ENCODE data around the gene DDX24. TPM values are rescaled to one million over a fixed set of nuclear protein-coding genes. Genes with fewer than 3 reads are reported as not detected.
A peak's percentile ranks its signal among the peaks of the same experiment; 100 is the strongest.

The DDX24 gene
- total RNA-seq, 1 donor from 2014 or later, result 168 TPM

- TF ChIP-seq CTCF (conservative IDR thresholded peaks at IDR 0.05), result no peak
- DNase-seq (ENCODE audit: low read depth, low spot score), result no peak
- Mint-ChIP-seq H3K27ac (ENCODE audit: unreplicated experiment) (no peak overlapping the region), H3K4me3 (no peak overlapping the region), H3K4me1 (peaks cover 14% of the 10 kb centered on the region), H3K9me3 (peaks cover 7% of the 10 kb centered on the region), H3K36me3 (ENCODE audit: low read depth) (no peaks in the 10 kb centered on the region), H3K27me3 (ENCODE audit: low read depth) (peaks cover 5% of the 10 kb centered on the region)
Measured at GRCh38 chr14:94119071-94119470, 38.1 kb upstream of the DDX24 start.

DNA sequence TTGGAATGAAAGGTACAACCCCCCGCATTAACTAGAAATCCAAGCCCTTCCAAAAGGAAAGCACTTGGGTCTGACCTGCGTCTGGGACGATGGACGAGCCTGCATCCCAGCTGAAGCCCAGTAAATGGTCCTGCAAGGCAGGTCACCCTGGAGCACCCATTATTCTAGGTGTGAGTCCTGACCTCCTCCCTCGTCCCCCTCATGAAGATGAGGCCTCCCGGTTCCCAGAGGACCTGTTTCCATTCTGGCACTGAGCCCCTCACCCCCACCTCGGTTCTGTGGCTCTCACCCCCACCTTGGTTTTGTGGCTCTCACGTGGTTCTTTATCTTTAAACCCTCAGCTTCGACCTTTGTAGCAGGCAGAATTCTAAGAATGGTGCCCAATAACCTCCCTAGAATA lies 36.9 kb upstream of the DDX24 start:
- Mint-ChIP-seq H3K36me3 (ENCODE audit: low read depth) (no peaks in the 10 kb centered on the region), H3K4me3 (no peak overlapping the region), H3K9me3 (peaks cover 7% of the 10 kb centered on the region), H3K4me1 (peaks cover 18% of the 10 kb centered on the region), H3K27me3 (ENCODE audit: low read depth) (peaks cover 5% of the 10 kb centered on the region), H3K27ac (ENCODE audit: unreplicated experiment) (no peak overlapping the region)
- TF ChIP-seq CTCF (conservative IDR thresholded peaks at IDR 0.05), result no peak
- DNase-seq (ENCODE audit: low read depth, low spot score), result no peak

DNA sequence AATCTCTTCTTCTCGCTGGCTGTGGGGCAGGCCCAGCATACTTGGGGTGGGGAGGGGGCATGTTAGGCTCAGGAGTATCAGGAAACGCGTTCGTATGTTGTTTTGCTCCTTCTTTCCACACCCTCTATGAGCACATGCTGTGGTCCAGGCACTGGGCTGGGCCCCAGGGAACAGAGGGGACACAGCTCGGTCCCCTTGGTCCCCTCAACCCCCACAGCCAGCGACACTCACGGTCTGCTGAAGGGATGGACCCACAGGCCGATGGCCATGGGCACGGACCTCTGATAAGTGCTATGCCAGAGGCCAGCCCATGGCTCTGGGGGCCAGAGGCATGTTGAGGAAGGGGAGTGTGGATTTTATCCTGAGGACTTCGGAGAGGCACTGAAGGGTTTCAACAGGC lies 35.7 kb upstream of the DDX24 start:
- DNase-seq (ENCODE audit: low read depth, low spot score), result no peak
- Mint-ChIP-seq H3K36me3 (ENCODE audit: low read depth) (no peaks in the 10 kb centered on the region), H3K27me3 (ENCODE audit: low read depth) (peaks cover 5% of the 10 kb centered on the region), H3K9me3 (peaks cover 7% of the 10 kb centered on the region), H3K4me3 (no peak overlapping the region), H3K27ac (ENCODE audit: unreplicated experiment) (peak overlapping the region; percentile 43), H3K4me1 (peaks cover 28% of the 10 kb centered on the region)
- TF ChIP-seq CTCF (conservative IDR thresholded peaks at IDR 0.05), result no peak

DNA sequence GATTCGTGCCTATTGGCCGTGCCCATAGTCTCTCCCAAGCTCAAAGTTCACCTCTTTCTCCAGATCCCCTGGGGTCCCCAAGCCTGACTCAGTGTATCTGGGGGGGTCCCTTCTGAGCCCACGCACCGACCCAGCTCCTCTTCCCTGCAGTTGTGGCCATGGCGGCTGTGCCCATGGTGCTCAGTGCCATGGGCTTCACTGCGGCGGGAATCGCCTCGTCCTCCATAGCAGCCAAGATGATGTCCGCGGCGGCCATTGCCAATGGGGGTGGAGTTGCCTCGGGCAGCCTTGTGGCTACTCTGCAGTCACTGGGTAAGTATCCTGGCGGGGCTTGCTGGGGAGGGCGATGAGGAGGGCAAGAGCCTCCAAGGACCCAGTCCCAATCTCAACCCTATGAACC lies 34.6 kb upstream of the DDX24 start:
- Mint-ChIP-seq H3K9me3 (peaks cover 2% of the 10 kb centered on the region), H3K36me3 (ENCODE audit: low read depth) (no peaks in the 10 kb centered on the region), H3K27ac (ENCODE audit: unreplicated experiment) (no peak overlapping the region), H3K4me3 (no peak overlapping the region), H3K27me3 (ENCODE audit: low read depth) (peaks cover 2% of the 10 kb centered on the region), H3K4me1 (peaks cover 28% of the 10 kb centered on the region)
- no peak for TF ChIP-seq CTCF (conservative IDR thresholded peaks at IDR 0.05)
- DNase-seq (ENCODE audit: low read depth, low spot score), result no peak

DNA sequence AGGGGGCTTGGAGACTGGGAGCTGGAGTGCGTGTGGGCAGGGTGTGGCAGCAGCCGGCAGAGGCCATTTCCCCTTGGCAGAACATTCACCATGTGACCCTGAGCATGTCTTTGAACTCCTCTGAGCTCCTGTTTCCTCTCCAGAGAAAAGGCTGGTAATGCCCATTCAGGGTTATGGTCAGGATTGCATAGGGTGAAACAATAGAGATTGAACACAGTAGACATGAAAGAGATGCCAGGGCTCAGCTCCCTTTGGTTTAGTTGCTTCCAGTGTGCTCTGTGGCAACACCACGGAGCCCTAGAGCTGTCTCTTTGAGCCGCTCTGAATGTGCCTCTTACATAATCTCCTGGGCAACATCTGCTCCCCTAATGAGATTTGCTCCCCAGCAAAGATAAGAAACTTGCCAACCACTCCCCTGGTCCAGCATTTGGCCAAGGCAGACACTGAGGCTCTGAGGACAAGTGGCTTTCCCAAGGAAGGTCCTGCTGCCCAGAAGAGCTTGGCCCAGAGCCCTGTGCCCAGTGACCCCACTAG lies 34.1 kb upstream of the DDX24 start:
- Mint-ChIP-seq H3K9me3 (no peaks in the 10 kb centered on the region), H3K4me1 (peaks cover 28% of the 10 kb centered on the region), H3K27ac (ENCODE audit: unreplicated experiment) (no peak overlapping the region), H3K4me3 (no peak overlapping the region), H3K36me3 (ENCODE audit: low read depth) (no peaks in the 10 kb centered on the region), H3K27me3 (ENCODE audit: low read depth) (no peaks in the 10 kb centered on the region)
- TF ChIP-seq CTCF (conservative IDR thresholded peaks at IDR 0.05), result no peak
- no peak for DNase-seq (ENCODE audit: low read depth, low spot score)

All from neural crest cell (in vitro differentiated cells).